ENCODE results near the gene GDNF. TPM values are rescaled to one million over a fixed set of nuclear protein-coding genes. Genes with fewer than 3 reads are reported as not detected.

GDNF gene
- total RNA-seq, 1 donor from 2014 or later, result not detected

- DNase-seq, result no peak
- no peak overlapping the region for H3K4me3 Mint-ChIP-seq
- H3K9me3 Mint-ChIP-seq, result peaks cover 9% of the 10 kb centered on the region
- no peak for ATAC-seq (ENCODE audit: low read depth)
- H3K4me1 Mint-ChIP-seq, result peaks cover 7% of the 10 kb centered on the region
- ChIA-PET POLR2A (no interaction called here), CTCF (no interaction called here)
- H3K27ac Mint-ChIP-seq, result no peak overlapping the region
- no peak for TF ChIP-seq CTCF (IDR thresholded peaks at IDR 0.05)
- no peaks in the 10 kb centered on the region for H3K27me3 Mint-ChIP-seq
- intact Hi-C loops (cut with micrococcal nuclease), result no loop called here
- H3K36me3 Mint-ChIP-seq (ENCODE audit: low read depth), result no peaks in the 10 kb centered on the region
These were observed 17.9 kb upstream of the GDNF start for GRCh38 chr5:37857696-37858095.

GRCh38 chr5:37855438-37855837 is 15.6 kb upstream of the GDNF start:
- ChIA-PET POLR2A (no interaction called here), CTCF (no interaction called here)
- Mint-ChIP-seq H3K4me3 (no peak overlapping the region), H3K4me1 (peaks cover 7% of the 10 kb centered on the region), H3K27ac (no peak overlapping the region), H3K27me3 (peaks cover 4% of the 10 kb centered on the region), H3K36me3 (ENCODE audit: low read depth) (no peaks in the 10 kb centered on the region), H3K9me3 (peaks cover 9% of the 10 kb centered on the region)
- no peak for DNase-seq
- ATAC-seq (ENCODE audit: low read depth), result no peak
- intact Hi-C loops (cut with micrococcal nuclease), result no loop called here
- TF ChIP-seq CTCF (IDR thresholded peaks at IDR 0.05), result no peak

GRCh38 chr5:37851305-37851704 is 11.5 kb upstream of the GDNF start:
- DNase-seq (no peak), ATAC-seq (ENCODE audit: low read depth) (no peak)
- no peak for TF ChIP-seq CTCF (IDR thresholded peaks at IDR 0.05)
- no peaks in the 10 kb centered on the region for H3K4me1 Mint-ChIP-seq
- peaks cover 9% of the 10 kb centered on the region for H3K9me3 Mint-ChIP-seq
- H3K27me3 Mint-ChIP-seq, result peaks cover 17% of the 10 kb centered on the region
- ChIA-PET POLR2A (no interaction called here), CTCF (no interaction called here)
- H3K27ac Mint-ChIP-seq, result no peak overlapping the region
- no peak overlapping the region for H3K4me3 Mint-ChIP-seq
- intact Hi-C loops (cut with micrococcal nuclease), result no loop called here
- H3K36me3 Mint-ChIP-seq (ENCODE audit: low read depth), result no peaks in the 10 kb centered on the region

- ATAC-seq (ENCODE audit: low read depth), result no peak
- ChIA-PET CTCF (no interaction called here), POLR2A (no interaction called here)
- no peak overlapping the region for H3K4me3 Mint-ChIP-seq
- no peak for DNase-seq
- intact Hi-C loops (cut with micrococcal nuclease), result no loop called here
- H3K9me3 Mint-ChIP-seq, result peaks cover 9% of the 10 kb centered on the region
- H3K27ac Mint-ChIP-seq, result no peak overlapping the region
- H3K4me1 Mint-ChIP-seq, result no peaks in the 10 kb centered on the region
- TF ChIP-seq CTCF (IDR thresholded peaks at IDR 0.05), result no peak
- H3K27me3 Mint-ChIP-seq, result peaks cover 20% of the 10 kb centered on the region
- no peaks in the 10 kb centered on the region for H3K36me3 Mint-ChIP-seq (ENCODE audit: low read depth)
These were observed 10.5 kb upstream of the GDNF start for GRCh38 chr5:37850226-37850865.

- H3K27me3 Mint-ChIP-seq, result peaks cover 25% of the 10 kb centered on the region
- peaks cover 3% of the 10 kb centered on the region for H3K9me3 Mint-ChIP-seq
- H3K4me1 Mint-ChIP-seq, result no peaks in the 10 kb centered on the region
- H3K4me3 Mint-ChIP-seq, result no peak overlapping the region
- ATAC-seq (ENCODE audit: low read depth) (no peak), DNase-seq (no peak)
- no peaks in the 10 kb centered on the region for H3K36me3 Mint-ChIP-seq (ENCODE audit: low read depth)
- no peak overlapping the region for H3K27ac Mint-ChIP-seq
- TF ChIP-seq CTCF (IDR thresholded peaks at IDR 0.05), result no peak
- POLR2A ChIA-PET, result no interaction called here
- CTCF ChIA-PET, result no interaction called here
- intact Hi-C loops (cut with micrococcal nuclease), result no loop called here
These were observed 9.8 kb upstream of the GDNF start for GRCh38 chr5:37849641-37850040.

Data from activated B cell treated with CpG ODN at 0.5 μM for 24 hours (primary cell).